ENCODE measurements around the gene IFNGR1.
"Not testable (repeated sequence)": the region's sequence is repeated elsewhere in the genome, so short reads cannot be mapped to it uniquely, and the experiment has no call there.

Gene IFNGR1

DNA sequence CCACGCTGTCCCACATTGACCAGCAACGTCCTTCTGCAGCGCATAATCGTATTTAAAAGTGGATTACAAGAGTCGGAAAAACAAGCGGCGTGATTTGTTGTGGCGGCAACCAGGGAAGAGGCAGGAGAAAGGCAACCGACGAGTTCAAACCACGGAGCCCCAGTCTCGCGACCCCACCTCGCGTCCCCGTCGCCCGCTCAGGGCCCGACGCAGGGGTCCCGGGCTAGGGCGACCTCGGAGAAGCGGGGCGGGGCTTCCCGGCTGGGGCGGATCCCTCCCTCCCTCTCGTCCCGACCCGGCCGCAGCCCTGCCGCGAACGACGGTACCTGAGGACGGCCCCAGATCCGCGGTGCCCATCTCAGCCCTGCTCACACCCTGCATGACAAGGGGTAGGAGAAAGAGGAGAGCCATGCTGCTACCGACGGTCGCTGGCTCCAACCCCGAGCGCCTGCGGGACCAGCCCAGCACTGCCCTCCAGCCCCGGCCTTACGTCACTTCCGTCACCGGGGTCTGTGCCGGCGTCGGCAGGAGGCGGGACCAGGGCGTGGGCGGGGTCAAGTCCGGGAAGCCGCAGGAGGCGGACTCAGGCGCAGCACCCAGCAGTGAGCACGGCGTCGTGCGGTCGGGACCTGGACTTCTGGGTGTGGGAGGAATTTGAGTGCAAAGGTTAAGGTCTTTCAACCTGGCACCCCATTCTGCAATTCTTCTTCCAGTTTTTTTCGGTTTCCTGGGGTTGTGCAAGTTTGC, at the start of gene IFNGR1:
IFNGR1 (minus strand) TSS at position 469 of the 747 bp plus-strand sequence; CDS start at position 411, 58 bp downstream.
- peak; percentile 95 for DNase-seq

DNA sequence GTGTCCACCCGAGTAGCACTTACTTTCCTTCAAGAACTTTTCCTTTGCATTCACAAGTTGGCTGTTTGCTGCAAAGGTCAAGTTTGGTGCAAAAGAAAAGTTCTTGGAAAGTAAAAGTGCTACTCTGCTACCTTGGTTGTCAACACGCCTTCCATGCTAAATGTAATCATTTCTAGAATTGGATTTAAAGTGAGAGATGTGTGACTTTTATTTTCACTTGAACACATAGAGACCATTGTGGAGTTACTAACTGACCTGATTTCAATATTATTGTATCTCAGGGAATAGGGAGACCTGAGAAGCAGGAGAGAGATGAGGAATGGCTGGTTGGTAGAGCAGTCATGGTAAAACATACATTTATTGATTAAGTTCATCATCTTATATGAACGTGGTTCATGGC, 49.7 kb upstream of the IFNGR1 start:
- DNase-seq = no peak

DNA sequence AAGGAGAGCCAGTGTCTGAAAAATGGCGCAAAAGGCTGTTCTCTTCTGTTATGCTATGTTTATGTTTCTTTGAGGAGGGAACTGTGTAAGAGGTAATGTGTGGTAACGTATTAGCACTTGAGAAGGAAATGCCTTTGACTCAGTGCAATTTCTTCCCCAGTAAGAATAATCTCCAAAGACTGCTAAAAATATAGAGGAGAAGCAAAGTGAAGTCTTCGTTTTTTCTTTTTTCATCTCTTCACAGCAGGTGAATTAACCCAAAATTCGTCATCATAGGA, 47.1 kb upstream of the IFNGR1 start:
- no peak for DNase-seq

DNA sequence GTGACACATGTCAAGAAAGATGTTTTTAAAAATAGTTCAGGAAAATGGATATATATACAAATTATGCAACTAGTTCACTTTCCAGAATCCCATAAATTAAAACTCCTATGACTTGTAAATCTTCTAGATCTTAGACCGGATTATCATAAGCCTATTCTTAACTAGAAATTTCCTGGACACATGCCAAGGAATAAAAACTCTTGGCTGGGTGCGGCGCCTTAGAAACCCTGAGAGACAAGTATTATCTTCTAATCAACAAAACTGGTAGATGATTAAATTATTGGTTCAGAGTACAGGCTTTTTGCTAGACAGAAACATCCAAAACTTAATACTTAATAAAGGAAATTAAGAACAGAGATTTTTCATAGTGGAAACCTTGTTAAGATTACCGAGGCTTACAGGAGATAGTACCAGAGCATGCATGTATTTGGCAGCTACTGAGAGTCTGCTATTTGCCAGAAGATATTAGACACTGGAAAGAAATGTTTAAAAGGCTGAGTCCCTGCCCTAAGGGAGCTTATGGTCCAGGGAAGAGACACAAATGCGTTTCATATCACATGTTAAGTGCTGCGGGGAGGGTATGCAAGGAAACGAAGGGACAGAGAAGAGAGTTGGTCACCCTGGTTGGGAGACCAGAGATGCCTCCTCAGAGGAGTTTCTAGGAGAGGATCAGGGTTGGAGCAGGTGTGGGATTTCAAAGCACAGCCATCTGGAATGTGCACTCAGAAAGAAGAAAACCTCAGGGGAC, 46.5 kb upstream of the IFNGR1 start:
- no peak for DNase-seq

DNA sequence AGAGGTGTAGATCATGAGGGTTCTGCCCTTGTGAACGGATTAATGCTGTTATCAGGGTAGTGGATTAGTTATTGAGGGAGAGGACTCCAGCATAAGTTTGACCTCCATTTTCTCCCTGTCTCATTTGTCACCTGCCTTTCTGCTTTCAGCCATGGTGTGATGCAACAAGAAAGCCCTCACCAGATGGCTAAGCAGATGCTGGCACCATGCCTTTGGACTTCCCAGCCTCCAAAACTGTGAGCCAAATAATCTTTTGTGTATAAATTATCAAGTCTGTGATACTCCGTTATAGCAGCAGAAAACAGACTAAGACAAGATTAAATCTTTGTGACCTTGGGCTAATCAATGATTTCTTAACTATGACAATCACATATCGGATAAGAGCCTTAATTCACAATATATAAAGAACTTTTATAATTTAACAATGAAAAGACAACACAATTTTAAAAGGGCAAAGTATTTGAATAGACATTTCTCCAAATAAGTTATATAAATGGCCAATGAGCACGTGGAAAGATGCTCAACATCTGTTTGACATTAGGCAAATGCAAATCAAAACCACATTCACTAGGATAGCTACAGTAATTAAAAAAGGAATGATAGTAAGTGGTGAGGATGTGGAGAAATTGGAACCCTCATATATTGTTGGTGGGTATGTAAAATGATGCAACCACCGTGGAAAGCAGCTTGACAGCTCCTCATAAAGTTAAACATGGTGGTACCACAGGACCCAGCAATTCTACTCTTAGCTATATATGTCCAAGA, 45.3 kb upstream of the IFNGR1 start:
- DNase-seq = no peak

DNA sequence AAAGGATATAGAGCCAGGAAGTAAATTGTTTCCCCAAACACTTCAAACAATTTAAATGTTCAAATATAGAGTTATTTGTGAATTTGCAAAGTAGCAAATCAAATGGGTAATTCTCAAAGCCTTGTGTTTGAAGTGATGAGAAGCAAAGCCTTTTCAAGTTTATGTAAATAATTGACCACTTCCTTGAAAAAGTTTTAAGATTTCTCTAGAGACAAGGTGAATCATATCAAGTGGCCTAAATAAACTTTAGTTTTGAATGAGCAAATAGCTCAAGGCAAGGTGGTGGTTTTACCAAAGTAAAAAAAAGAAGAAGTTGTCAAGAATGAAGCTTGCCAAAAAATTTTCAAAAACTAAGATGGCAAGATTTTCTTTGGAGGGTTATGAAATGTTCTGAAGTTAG, 42.6 kb upstream of the IFNGR1 start:
- DNase-seq = no peak

DNA sequence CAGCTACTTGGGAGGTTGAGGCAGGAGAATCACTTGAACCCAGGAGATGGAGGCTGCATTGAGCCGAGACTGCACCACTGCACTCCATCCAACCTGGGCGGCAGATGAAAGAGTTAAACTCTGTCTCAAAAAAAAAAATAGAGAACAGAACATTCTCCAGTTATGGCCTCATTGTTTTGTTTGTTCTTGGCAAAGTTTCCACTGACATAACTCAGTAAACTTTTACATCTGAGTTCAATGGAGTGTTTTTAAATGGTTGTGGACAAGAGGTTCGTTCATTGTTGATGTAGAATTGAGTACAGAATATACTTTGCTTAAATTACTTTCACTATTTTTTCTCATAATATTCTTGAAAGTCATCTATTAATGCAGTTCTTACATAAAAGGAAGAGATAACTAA, 42.2 kb upstream of the IFNGR1 start:
- DNase-seq = no peak

DNA sequence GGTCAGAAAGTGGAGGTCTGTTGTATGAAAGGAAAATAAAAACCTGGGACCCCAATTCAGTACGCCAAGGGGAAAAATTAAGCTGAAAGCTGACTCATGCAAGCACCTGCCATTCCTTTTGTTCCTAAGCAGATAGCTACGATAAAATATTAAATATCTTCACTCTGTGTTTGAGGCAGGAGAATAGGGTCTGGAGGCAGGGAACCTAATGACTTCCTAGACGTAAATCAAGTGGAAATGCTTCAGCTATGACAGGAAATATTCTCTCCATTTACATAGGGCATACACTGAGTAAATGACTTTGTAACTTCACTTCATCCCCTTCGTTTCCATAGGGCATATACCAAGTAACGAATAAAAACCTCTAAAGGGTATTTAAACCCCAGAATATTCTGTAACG, 41.0 kb upstream of the IFNGR1 start:
- DNase-seq = no peak

DNA sequence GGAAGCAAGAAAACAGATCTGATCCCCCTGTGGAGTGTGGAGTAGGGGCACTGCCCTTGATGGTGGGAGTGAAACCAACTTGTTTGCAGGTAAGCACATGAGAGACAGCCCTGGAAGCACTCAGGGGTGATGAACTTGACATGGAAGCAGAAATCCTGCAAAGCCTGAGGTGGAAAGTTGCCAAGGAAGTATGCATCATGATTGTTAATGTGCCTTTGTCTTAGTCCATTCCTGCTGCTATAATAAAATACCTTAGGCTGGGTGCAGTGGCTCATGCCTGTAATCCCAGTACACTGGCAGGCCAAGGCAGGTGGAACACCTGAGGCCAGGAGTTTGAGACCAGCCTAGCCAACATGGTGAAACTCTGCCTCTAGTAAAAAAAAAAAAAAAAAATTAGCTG, 40.2 kb upstream of the IFNGR1 start:
- DNase-seq = no peak

DNA sequence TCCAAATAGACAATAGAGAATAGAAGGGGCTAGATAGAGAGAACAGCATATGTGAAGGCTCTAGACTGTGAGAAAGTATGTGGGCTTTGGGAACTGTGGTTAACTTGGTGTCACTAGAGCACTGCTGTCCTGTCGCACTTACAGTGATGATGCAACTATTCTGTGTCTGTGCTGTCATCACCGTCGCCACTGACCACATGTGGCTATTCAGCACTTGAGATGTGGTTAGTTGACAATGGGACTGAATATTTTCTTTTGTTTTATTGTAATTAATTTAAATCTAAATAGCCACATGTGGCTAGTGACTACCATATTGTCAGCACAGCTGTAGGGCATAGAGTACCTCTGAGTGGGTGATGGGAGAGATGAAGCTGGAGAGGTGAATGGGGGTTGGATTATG, 39.0 kb upstream of the IFNGR1 start:
- no peak for DNase-seq

DNA sequence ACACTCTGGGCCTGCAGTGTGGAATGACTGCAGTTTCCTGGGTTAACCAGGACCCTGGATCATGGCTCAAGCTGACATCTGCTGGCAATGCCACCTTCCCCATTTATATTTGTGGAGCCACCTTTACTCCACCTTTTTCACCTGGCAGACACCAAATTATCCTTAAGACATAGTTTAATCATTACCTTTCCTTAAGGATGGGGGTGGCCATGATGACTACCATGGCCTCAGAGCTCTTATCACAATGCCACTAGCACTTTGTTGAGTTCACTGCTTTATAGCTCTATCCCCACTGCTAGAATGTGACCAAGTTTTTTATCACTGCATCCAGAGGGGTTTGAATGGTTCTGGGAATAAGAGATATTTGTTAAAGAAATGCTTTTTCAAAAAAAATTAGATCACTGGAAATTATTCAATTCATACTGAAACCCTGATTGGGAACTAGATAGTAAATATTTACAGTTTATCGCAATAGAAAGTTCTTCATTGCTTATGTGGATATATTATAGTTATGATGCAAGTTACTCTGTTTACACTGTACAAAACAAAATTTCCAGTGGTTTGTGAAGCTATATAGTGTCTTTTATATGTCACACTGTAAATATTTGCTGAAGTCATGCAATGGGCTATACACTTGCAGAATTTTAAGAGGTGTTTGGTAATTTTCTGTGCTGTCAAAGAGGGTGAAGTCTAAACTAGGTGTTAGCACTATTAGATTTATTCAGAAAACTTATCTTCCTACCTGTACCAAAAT, 37.3 kb upstream of the IFNGR1 start:
- DNase-seq = no peak

DNA sequence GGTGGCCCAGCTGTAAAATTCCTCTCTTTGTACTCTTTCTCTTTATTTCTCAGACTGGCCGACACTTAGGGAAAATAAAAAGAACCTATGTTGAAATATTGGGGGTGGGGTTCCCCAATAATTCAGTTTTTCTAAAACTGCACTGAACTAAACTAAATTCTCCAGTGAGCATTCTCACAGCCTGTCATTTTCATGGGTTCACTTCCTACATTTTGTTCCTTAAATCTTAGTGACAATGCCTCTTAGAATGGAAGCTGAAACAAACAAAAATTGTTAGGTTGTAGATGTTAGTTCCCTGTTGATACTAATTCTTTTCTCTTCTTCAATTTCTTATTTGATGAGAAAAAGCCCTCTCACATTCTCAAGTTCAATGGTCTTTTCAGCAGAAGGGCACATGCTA, 35.8 kb upstream of the IFNGR1 start:
- no peak for DNase-seq

DNA sequence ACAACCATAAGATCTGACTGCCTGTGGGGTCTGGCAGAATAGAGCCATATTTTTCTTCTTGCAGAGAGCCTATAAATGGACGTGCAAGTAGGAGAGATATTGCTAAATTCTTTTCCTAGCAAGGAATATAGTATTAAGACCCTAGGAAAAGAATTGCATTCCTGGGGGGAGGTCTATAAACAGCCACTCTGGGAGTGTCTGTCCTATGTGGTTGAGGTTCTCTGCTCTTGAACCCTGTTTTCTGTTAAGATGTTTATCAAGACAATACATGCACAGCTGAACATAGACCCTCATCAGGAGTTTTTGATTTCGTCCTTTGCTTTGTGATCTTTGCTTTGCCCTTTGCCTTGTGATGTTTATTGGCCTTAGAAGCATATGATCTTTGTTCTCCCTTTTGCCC, 35.2 kb upstream of the IFNGR1 start:
- not testable (repeated sequence) for DNase-seq

DNA sequence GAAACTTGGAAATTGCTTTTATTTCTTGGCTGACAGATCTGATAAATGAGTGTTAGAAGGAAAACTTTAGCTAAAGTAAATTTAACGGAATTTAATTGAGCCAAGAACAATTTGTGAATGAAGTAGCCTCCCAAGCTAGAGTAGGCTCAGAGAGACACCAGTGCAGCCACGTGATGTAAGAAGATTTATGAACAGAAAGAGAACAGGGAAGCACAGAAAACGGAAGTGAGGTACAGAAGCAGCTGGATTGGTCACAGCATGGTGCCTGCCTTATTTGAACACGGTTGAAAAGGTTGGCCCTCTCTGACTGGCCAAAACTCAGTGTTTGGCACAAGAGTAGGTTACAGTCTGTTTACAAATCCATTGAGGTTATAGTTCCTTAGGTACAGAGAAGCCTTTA, 29.5 kb upstream of the IFNGR1 start:
- no peak for DNase-seq

DNA sequence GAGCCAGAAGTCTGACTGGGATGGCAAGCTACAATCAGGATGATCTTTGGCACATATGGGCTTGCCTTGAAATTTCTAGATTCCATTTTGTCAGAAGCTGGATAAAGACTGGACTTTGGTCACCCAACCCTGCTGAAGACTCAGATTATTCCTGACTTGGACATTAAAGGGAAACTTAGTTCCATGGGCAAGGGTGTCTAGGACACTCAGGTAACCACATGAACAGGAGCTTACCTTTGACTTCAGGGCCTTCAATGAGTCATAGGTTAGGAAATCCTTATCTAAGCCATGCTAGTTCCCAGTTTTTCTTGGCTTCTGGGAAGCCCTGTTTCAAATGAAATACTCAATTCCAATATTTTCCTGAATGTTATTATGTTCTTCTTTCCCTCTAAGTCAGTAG, 28.5 kb upstream of the IFNGR1 start:
- DNase-seq = no peak

DNA sequence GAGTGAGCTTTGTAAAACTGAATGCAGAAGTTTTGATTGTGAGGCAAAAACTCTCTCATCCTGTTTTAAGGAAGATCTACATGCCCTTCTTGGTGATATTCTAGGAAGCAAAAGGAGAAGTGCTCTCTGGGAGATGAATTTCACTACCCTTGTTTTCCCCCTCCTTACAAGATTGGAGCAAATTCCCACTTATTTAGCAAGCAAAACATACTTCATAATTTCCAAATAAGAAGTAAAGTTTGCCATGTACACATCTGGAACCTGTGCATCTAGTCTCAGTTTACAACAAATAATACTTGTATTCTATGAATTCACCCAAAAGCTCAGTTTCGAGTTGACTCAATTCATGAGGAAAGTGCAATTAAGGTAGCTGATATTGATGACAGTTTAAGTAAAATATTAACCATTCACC, 27.6 kb upstream of the IFNGR1 start:
- no peak for DNase-seq

DNA sequence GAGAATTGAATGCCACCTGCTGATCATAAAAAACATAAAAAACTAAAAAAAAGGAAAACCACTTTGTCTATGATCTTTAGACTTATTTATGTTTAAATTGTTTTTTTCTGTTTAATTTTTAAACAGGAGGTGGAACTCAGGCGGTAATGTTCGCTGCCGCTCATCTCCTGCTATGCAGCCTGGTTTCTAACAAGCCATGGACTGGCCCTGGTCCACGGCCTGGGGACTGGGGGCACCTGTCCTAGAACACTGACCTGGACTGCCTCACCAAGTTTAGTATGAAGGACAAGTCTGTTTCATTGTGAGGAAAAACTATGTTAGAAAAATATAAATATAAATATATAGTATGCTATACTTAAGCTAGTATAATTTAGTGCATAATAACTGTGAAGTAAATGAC, 27.0 kb upstream of the IFNGR1 start:
- DNase-seq = no peak

DNA sequence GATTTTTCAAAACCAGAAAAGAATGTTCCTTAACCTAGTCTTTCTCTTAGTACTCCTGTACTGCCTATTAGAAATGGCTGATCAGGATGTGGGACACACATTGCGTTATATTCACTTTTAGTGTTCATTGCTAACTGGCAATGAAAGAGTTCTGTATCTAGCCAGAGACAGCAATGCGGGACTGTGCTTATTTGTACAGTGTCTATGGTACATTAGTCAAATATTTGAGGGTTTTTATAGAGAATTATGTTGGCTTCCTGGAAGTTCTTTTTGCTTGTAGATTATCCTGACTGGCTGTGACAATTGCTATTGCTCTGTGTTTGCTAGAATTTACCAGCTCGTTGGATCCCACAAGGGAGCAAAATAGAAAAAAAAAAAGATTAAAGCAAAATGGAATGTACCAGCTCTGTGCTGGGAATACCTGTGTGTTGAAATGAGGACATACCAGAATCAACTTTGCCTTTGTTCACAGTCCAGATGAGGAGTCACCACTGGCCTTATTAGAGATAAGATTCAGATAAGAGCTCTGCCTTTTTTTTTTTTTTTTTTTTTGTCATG, 22.4 kb upstream of the IFNGR1 start:
- no peak for DNase-seq

DNA sequence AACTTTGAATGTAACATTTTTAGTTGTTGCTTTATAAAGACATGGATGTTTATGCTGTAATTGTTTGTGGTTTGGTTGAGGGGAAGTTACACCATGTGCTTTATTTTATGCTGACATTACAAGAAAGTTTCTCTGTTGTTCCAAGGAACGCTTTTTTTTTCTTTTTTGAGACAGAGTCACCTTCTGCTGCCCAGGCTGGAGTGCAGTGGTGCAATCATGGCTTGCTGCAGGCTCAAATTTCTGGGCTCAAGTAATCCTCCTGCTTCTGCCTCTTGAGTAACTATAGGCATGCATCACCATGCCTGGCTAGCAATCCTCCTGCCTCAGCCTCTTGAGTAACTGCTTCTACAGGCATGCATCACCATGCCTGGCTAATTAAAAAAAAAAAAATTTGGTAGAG, 21.0 kb upstream of the IFNGR1 start:
- DNase-seq = no peak

DNA sequence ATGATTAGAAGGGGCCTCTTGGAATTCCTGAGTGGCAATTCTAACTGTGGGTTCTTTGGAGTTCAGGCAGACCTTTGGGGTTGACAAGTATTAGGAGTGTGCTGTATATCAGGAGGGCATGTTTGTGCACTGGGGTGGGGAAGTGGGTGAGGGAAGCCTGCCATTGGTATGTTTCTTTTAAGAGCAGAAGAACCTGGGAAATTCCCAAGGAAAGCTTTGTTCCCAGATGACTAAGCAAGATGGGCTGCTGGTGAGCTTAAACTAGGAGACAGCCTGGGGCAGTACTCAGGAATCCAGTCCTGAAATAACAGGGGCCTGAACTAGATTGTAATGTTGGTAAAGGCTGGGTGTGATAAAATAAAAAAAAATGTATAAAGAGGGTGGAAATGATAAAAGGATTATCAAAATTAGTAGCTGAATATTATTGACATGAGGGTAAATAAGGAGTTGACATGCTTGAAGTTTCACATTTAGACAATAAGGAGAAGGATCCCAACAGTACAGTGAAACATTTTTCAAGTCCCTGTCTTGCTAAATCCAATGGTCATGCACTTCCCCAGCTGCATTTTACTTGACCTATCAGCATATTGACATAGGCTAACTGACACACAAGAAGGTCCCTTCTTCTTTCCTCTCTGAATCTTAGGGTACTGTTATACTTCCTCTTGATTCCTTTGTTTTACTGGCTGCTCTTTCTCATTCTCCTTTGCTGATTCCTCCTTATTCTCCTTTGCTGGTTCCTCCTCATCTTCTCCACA, 18.4 kb upstream of the IFNGR1 start:
- DNase-seq = no peak

DNA sequence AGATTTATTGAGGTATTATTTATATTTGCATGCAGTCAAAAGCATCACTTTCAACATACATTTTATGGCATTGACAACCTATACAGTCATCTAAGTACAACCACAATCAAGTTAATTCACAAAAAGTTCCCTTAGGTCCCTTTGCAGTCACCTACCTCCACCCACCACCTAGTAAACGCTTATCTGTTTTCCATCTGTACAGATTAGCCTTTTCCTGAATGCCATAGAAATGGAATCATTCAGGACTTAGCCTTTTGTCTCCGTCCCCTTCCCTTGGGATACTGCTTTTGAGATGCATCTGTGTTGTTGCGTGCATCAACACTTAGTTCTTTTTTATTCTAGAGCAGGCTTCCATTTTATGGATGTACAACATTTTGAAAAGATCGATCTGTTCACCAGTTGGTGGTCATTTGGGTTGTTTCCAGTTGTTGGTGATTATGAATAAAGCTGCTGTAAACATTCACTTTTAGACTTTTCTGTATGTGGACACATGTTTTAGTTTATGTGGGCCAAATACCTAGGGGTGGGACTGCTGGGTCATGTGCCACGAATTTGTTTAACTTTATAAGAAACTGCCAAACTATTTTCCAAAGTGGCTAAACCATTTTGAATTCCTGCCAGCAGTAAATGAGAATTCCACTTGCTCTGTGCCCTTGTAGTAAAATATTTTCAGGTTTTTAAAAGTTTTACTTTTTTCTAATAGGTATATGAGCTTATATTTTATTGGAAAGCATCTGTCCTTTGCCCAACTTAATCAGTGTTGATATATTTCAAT, 17.6 kb upstream of the IFNGR1 start:
- no peak for DNase-seq
